ENCODE results near the gene PPP6R2.

DNA sequence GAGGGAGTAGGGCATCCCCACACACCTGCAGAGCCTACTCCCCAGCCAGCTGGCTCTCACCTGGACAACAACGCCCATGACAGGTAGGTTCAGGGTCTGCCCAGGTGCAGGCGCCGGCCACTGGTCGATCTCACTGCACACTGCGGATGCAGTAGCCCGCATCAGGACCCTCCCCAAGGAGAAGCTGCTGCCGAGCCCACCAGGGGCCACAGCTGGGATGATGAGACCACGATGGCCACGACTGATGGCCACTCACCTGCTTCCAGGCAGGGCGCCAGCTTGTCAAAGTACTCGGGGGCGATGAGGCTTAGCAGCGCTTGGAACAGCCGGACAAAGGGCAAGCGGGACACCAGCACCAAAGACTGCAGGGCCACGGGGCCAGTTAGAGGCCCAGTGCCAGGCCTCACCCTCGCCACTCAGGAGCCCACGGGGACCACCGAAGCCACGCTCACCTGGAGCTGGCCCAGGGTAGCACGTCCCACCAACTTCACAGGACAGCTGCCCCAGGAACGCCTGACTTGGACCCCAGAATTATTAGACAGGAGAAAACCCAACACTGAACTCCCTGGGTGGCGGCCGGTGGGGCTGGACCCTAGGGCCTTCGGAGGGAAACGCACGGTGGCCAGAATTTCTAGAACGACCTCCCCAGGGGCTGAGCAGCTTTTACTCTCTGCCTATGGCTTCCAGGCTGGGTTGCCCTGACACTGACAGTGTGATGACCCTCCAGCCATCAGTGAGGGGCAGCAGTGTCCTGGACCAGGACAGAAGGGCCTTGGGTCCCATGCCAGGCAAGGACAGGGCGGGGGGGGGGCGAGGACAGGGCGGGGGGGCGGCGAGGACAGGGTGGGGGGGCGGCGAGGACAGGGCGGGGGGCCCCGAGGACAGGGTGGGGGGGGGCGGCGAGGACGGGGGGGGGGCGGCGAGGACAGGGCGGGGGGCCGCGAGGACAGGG is 26.7 kb upstream of the PPP6R2 start:
- TF ChIP-seq, protein P1, sequence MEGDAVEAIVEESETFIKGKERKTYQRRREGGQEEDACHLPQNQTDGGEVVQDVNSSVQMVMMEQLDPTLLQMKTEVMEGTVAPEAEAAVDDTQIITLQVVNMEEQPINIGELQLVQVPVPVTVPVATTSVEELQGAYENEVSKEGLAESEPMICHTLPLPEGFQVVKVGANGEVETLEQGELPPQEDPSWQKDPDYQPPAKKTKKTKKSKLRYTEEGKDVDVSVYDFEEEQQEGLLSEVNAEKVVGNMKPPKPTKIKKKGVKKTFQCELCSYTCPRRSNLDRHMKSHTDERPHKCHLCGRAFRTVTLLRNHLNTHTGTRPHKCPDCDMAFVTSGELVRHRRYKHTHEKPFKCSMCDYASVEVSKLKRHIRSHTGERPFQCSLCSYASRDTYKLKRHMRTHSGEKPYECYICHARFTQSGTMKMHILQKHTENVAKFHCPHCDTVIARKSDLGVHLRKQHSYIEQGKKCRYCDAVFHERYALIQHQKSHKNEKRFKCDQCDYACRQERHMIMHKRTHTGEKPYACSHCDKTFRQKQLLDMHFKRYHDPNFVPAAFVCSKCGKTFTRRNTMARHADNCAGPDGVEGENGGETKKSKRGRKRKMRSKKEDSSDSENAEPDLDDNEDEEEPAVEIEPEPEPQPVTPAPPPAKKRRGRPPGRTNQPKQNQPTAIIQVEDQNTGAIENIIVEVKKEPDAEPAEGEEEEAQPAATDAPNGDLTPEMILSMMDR (IDR thresholded peaks at IDR 0.05), result no peak
- TF ChIP-seq POLR2A (IDR thresholded peaks at IDR 0.05) (no peak), POLR2AphosphoS5 (IDR thresholded peaks at IDR 0.05) (no peak)
